ENCODE results near the gene PGLYRP1.

DNA sequence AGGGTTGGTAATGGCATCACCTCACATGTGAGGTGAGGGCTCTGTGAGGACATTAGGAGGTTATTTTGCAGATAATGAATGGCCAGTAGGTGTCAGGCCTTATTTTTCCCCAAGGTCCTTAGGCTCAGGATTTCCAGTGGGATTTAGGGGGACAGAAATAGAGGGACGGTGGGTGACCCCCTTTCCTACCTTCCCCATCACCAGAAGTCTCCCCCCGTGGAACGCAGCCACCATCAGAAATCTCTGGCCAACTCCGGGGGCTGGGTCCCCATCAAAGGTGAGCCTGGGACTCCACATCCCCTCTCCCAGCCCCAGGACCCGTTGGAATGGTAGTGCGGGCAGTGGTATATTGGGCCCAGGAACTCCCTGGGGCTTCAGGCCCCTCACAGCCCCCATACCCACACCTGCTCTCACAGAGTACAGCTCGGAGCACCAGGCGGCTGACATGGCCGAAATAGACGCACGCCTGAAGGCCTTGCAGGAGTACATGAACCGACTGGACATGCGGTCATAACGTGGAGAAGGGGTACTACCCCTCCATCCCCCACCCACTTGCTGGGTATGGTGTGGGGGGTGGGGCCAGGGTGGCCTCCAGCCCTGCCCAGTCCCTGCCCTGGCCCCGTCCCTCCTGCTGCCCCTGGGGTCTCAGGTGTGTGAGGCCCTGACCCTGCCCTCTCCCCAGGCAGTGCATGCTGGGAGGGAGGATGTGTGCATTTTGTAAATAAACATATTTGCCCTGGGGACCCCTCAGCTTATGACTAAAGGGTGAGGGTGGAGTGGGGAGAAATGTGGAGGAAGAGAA lies 4.8 kb downstream of the PGLYRP1 start:
- TF ChIP-seq, protein P1, sequence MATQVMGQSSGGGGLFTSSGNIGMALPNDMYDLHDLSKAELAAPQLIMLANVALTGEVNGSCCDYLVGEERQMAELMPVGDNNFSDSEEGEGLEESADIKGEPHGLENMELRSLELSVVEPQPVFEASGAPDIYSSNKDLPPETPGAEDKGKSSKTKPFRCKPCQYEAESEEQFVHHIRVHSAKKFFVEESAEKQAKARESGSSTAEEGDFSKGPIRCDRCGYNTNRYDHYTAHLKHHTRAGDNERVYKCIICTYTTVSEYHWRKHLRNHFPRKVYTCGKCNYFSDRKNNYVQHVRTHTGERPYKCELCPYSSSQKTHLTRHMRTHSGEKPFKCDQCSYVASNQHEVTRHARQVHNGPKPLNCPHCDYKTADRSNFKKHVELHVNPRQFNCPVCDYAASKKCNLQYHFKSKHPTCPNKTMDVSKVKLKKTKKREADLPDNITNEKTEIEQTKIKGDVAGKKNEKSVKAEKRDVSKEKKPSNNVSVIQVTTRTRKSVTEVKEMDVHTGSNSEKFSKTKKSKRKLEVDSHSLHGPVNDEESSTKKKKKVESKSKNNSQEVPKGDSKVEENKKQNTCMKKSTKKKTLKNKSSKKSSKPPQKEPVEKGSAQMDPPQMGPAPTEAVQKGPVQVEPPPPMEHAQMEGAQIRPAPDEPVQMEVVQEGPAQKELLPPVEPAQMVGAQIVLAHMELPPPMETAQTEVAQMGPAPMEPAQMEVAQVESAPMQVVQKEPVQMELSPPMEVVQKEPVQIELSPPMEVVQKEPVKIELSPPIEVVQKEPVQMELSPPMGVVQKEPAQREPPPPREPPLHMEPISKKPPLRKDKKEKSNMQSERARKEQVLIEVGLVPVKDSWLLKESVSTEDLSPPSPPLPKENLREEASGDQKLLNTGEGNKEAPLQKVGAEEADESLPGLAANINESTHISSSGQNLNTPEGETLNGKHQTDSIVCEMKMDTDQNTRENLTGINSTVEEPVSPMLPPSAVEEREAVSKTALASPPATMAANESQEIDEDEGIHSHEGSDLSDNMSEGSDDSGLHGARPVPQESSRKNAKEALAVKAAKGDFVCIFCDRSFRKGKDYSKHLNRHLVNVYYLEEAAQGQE (IDR thresholded peaks at IDR 0.05; ENCODE audit: insufficient read depth in 1 of 2, low read depth in 2 of 2, low read length in 1 of 2): no peak
- no peak for TF ChIP-seq POLR2AphosphoS5 (IDR thresholded peaks at IDR 0.05; ENCODE audit: low read depth, low read length)
